Activated effector memory CD4-positive, alpha-beta T cell treated with anti-CD3 and anti-CD28 coated beads, Interleukin-2, amount 50 U/mL, for 16 hours (primary cell): ENCODE results near the gene FAM110C.
"Not testable (repeated sequence)": the region's sequence is repeated elsewhere in the genome, so short reads cannot be mapped to it uniquely, and the experiment has no call there.

Experiments used
- DNase-seq: peaks from one replicate; pipeline ENCODE4 v3.0.0-alpha.2; 2020

Gene FAM110C

GRCh38 chr2:46471-47345 lies at the start of gene FAM110C:
Gene FAM110C (minus strand): TSS chr2:46505. CDS start chr2:46385, 120 bp downstream.
- DNase-seq, result peak; percentile 86

DNA sequence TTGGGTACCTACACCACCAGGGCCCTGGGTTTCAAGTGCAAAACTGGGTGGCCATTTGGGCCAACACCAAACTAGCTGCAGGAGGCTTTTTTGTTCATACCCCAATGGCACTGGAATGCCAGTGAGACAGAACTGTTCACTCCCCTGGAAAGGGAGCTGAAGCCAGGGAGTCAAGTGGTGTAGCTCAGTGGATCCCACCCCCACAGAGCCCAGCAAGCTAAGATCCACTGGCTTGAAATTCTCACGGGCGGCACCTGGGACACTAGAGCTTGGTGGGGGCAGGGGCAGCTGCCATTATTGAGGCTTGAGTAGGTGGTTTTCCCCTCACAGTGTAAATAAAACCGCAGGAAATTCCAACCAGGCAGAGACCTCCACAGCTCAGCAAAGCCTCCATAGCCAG lies 46.0 kb upstream of the FAM110C start:
- no peak for DNase-seq

GRCh38 chr2:90645-91312 lies 44.5 kb upstream of the FAM110C start:
- no peak for DNase-seq

DNA sequence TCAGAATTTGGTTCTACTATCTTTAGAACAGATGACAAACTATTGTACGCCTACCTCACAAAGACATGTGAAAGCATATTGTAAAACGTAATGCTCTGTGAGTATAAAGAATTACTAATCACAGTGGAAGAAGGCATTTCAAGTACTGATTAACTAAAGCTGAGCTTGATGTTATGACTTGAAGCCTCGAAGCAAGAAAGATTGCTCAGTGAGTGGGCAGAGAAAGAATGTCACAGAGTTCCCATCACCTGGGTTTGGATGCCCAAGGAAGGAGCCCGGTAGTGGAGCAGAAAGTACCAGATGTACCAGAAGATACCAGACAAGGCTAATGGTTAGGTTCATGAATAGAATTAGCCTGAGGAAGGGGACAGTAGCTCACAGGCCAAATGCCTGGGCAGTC lies 39.5 kb upstream of the FAM110C start:
- no peak for DNase-seq

GRCh38 chr2:84121-84520 lies 37.8 kb upstream of the FAM110C start:
- no peak for DNase-seq

DNA sequence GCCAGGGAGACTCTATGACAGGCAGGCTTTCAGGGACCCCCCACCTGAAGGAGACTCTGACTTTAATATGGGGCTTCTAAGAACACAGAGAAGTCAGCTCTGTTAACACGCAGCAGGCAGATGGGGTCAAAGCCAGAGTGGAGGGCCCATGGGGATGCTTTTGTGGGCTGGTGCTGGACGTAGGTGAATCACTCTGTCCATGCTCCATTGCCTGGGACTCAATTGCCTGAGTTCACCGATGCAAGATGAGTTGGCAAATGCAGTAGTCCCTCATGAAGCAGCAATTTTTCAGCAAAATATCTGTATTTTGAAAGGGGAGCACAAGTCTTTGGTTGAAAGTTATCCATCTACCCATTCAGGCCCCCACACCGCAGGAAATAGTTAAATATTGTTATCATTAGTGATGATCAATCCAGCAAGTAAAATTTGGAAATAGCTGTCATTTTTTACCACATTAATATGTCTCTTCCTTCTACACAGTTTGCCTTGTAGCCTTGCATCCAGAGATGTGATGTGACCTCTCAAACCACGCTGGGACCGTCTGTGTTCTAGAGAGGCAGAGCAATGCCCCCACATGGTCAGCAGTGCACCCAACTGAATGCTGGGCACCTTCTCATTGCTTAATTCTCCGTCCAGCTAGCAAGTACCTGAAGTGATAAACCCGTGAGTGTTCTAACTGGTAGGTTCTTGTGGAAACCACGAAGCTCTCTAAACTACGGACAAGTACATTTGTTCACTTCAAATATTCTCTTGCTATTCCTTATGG lies 34.8 kb upstream of the FAM110C start:
- no peak for DNase-seq

DNA sequence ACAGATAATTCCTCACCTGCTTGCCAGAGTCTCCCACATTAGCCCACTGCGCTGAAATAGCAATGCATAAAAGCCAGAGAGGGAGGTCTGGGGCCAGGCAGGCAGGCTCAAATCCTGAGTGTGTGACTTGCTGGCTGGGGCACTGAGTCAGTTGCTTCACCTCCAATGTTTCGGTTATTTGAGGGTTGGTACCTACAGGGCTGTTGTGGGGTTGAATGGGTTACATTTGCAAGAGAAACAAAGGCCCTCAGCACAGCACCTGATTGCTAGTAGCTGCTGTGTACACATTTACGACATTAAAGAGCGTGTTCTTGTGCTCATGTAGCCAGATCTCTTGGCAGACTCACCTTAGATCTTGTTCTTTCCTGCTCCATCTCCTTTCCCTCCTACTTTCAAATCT lies 34.1 kb upstream of the FAM110C start:
- DNase-seq, result no peak

- DNase-seq, result no peak
Measured at GRCh38 chr2:71309-72035, 25.2 kb upstream of the FAM110C start.

GRCh38 chr2:69366-70344 lies 23.4 kb upstream of the FAM110C start:
- DNase-seq, result no peak

DNA sequence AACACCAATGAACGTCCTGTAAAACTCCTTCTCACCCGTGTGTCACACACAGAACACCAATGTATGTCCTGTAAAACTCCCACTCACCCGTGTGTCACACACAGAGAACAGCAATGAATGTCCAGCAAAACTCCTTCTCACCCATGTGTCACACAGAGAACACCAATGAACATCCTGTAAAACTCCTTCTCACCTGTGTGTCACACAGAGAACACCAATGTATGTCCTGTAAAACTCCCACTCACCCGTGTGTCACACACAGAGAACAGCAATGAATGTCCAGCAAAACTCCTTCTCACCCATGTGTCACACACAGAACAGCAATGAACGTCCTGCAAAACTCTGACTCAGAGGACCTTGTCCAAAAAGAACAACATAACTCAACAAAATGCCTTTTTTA lies 22.3 kb upstream of the FAM110C start:
- DNase-seq, result not testable (repeated sequence)

DNA sequence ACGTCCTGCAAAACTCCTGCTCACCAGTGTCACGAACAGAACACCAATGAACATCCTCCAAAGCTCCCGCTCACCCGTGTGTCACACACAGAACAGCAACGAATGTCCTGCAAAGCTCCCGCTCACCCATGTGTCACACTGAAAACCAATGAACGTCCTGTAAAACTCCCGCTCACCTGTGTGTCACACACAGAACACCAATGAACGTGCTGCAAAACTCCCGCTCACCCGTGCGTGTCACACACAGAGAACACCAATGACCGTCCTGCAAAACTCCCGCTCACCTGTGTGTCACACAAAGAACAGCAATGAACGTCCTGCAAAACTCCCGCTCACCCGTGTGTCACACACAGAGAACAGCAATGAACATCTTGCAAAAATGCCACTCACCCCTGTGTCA lies 20.5 kb upstream of the FAM110C start:
- DNase-seq, result no peak

DNA sequence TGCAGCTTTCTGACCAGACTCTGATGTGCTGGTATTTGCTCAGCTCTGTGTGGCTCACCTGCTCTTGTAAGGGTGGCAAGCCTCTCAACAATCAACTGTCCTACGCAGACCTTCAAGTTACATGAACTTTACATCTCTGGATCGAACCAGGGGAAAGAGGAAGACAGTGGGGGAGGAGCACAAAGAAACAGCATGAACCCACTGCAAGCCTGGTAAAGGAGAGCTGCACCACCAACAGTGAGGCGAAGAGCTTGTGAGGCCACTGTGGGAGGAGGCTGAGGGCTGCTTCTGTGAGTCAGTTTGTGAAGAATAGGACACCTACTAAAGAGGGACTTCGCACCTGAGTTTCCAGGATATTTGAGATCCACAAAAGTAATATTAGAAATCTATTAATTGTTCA lies 18.8 kb upstream of the FAM110C start:
- no peak for DNase-seq

DNA sequence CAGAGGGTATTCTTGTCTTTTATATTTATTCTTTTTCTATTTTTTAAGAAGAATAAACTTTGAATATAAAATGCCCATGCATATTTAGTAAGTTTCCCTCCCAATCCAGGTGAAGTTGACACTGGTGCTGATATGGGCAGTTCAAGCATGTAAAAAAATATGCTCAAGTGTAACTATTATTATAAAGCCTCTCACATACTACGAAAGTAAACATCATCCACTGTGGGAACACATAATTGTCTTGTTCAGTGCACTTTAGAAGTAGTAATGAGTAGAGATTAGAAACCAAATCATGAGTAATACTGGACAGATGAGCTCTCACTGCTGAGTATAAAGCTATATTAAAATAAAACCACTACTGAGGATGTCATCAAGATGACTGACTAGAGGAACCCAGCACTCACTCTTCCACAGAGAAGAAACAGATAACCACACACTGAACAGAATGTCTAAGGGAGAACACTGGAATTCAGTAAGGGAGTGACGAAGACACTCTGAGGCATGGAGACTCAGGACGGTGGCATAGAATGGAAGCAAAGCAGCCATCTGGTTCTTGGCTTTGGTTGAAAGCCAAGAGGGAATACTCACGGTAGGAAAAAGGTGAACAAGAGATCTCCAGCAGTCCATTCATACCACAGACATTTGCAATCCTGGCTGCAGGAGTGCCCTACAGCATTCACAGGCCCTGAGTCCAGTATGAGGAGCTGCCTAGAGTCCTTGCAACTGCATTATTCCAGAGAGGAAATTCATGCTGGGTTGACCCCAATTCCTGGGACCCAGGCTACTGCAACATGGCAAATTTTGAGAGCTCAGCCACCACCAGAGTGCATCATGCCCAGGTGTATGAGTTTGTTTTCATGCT lies 9.5 kb upstream of the FAM110C start:
- DNase-seq, result no peak

- DNase-seq, result no peak
Measured at GRCh38 chr2:51613-52012, 5.3 kb upstream of the FAM110C start.

- no peak for DNase-seq
Measured at GRCh38 chr2:47737-48136, 1.4 kb upstream of the FAM110C start.

GRCh38 chr2:47346-47725 lies 1.0 kb upstream of the FAM110C start:
- DNase-seq, result no peak

GRCh38 chr2:46131-46470 lies 204 bp downstream of the FAM110C start:
- no peak for DNase-seq

GRCh38 chr2:45342-46130 lies 769 bp downstream of the FAM110C start:
- peak; percentile 67 for DNase-seq

DNA sequence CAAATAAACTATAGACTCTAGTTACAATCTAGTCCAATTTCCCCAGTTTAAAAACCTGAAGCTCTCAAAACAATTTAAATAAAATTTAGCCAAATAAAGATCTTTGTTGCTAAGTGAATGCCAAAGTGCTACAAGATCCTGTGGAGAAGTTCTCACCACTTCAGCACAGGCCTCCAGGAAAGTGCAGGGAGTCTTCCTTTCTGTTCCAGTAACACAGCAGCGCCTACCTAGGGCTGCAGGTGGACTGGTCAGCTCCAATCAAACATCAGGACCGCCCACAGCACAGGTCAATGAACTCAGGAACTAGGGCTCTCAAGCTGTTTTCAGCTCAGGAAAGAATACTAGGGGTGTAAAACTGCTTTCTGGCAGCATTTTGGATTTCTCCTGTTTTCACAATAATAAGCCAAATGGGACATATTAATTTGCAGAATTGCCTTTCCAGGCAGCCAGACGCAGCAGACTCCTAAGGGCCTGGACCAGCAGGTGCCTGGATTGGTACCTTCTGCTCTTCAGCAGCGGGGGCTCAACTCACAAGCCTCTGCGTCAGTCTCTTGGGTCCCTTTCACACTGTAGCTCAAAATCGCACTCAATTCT lies 1.5 kb downstream of the FAM110C start:
- DNase-seq, result no peak

DNA sequence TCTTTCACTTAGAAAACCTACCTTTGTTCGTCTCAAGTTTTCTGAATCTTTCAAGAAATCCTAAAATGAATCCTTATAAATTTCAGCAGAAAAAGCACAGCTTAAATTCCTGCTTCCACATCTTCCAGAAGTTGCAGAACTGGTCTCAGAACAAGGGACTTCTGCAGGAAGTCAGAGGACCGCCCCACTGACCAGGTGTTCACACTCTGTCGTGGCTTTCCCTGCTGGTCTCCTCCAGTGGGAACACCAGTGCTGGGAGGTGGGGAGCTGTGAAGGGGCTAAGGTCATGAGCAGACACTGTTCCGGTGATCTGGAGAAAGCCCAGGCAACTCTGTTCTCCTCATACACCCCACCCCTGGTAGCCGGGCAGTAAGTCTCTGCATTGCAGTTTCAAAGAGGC lies 3.5 kb downstream of the FAM110C start:
- DNase-seq, result no peak
